ENCODE results near the gene TTC12. TPM values are rescaled to one million over a fixed set of nuclear protein-coding genes. Genes with fewer than 3 reads are reported as not detected.
A peak's percentile ranks its signal among the peaks of the same experiment; 100 is the strongest.

TTC12 gene
- total RNA-seq, 1 donor from 2014 or later: 28.2 TPM

DNA sequence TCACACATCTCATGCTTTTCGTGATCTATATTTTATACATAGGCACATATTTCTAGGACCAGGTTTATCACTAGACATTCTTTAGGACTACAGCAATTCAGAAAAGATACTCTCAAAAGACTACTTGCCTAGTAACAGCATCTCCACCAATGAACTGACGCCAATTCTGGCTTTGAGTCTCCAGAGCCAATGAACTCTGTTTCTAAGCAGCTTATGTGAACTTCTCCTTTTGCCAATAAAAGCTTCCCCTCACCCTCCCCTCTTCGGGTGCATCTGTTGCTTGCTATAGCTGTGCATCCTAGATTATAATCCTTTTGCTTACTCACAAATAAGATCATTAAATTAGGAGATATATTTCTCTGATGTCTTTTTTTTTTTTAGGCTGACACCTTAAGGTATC is 61.8 kb downstream of the TTC12 start:
- DNase-seq (ENCODE audit: low read depth): no peak

DNA sequence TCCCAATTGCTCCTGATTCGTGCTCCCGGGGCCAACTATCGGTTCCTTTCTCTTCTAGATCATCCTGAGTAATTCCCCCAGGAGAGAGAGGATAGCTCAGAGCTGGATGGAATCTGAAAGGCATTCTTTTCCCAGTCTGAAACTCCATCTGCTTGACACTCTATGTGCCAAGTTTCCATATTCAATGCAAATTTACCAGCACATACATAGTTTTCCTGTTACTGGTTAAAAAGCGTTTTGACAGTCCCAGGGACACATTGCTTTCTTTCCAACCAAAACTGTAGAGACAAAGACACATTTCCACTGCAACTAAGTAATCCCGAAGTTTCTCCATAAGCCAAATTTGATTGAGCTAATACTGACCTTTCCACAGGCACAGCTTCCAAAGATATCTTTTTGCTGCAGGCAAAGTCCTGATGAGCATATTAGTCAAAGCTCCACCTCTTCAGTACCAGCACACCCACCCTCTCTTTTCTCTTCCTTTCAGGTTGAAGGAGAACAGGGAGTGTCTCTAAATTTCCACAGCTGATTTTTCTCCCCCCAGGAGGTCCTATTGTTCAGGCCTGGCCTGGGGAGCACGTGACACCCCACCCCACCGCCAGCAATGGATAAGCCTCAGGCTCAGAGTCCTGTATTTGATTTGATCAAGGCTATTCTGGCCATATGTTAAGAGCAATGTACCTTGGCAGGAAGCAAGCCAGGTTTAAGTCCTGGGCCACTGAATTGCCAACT is 63.5 kb downstream of the TTC12 start:
- no peak for DNase-seq (ENCODE audit: low read depth)

DNA sequence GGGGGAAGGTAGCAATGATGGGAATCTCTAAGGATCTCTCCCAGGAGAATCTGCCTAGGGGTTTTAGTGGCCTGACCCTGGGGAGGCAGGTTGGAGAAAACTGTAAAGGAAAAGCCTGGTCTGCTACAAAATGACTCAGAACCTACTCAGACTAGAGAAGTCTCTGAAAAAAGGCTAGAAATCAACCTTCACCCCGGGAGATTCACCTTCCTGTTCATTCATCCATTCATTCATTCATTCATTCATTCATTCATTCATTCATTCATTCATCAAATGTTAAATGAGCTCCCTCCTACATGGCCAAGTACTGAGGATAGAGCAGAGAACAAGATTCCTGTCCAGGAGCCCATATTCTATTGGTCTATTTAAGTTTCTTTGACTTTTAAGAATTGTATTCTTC is 64.3 kb downstream of the TTC12 start:
- no peak for DNase-seq (ENCODE audit: low read depth)

DNA sequence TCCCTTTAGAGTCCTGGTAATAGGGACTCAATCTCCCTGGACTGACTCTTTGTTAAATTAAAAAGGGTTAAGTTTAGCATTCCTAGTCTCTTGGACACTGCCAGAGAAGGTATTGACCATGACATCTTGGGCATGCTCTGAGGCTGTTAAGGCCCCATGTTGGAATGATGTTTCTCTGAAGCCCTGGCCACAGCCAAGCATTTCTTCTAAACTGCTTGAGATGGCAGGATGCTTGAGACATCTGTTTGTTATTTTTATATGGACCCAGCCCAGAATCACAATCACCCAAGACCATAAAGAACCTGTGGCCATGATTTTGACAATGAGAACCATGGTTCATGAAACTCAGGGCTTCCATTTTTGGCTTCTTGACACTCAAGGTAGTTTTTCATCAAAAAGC is 67.7 kb downstream of the TTC12 start:
- DNase-seq (ENCODE audit: low read depth): no peak

DNA sequence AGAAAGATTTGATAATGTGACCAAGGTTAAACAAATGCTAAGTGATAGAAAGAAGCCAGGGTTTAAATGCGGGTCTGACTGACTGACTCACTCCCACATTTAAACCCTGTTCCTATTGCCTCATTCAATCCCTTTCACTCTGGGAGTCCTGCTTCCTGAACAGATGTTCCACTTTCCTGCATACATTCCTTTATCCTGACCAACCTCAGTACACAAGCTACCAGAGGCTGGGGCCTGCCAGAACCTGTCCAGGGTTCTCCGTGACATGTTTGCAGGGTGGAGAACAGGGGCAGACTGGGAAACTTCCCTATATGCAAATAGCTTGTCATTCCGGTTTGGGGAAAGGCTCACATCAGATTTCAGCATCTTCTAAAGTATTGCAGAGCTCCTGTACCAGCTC is 70.2 kb downstream of the TTC12 start:
- peak; percentile 49 for DNase-seq (ENCODE audit: low read depth)

DNA sequence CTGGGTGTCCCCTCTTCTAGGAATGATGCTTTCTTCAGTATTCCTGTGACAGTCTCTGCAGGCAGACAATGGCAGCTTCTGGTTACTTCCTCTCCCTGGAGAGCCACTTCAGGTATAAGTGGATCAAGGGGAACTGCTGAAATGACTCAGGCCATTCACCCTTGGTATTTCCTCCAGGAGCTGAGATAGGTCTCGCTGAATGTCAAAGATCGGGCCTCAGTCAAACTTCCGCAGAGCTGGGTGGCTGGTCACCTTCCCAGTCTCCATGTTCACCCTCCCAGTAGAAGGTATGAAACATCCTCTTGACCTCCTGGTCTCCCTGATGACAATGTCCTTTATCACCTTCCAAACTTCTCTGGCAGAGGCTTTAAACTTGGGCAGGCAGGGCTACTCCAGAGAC is 71.4 kb downstream of the TTC12 start:
- no peak for DNase-seq (ENCODE audit: low read depth)

DNA sequence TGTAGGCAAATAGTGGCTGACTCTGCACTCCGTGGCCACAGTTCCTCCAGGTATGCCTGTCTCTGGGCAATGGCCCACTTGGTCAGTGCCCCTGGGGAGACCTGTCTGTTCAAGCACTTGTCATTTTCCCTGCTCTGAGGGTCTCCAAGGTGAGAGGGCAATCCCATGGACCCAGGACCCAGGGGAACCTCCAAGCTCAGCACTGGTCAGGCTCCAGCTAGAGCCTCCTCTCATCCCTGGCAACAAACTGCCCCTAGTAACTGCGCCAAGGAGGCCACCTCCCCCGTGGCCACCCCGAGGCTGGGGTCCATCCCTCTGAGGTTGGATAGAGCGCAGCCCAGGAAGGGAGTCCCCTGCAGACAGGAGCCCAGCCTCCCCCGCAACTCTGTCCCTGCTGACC is 72.5 kb downstream of the TTC12 start:
- no peak for DNase-seq (ENCODE audit: low read depth)

DNA sequence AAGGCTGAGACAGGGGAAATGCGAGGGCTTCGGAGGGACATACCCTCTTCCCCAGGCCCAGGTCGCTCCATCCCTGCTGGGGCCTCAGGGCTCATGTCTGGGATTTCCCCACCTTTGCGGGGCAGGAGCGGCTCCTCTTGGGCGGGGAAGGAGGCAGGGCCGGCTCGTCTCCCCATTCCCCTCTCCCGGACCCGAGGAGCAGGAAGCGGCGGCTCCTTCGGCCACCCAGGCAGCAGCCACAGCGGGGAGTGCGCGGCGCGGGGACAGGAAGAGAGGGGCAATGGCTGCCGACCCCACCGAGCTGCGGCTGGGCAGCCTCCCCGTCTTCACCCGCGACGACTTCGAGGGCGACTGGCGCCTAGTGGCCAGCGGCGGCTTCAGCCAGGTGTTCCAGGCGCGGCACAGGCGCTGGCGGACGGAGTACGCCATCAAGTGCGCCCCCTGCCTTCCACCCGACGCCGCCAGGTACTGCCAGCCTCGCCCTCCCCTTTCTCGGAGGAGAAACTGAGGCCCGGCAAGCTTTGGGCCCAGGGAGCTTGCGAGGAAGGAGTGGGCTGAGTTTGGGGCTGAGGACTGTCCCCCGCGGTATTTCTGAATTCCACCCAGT is 73.3 kb downstream of the TTC12 start, which contains the start of gene ANKK1:
Gene ANKK1, plus strand, starts transcription at position 175 of the 607 bp plus-strand sequence. Its CDS starts 106 bp downstream, at position 281.
- no peak for DNase-seq (ENCODE audit: low read depth)

DNA sequence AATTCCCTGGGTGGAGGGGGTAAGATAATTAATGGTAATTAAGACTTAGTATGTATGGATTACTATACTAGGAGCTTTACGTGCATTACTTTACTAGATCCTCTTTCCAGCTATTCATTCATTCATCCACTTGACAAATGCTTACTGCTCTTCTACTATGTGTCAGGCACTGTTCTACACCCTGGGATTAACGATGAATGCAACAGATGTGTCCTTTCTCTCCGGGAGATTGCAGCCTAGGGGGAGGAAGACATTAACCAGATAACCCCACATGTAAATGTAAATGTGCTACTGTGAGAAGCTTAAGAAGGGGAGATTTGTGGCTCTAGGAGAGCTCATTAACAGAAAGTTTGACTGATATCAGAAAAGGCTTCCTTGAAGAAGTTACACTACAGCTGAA is 74.9 kb downstream of the TTC12 start:
- DNase-seq (ENCODE audit: low read depth): no peak

DNA sequence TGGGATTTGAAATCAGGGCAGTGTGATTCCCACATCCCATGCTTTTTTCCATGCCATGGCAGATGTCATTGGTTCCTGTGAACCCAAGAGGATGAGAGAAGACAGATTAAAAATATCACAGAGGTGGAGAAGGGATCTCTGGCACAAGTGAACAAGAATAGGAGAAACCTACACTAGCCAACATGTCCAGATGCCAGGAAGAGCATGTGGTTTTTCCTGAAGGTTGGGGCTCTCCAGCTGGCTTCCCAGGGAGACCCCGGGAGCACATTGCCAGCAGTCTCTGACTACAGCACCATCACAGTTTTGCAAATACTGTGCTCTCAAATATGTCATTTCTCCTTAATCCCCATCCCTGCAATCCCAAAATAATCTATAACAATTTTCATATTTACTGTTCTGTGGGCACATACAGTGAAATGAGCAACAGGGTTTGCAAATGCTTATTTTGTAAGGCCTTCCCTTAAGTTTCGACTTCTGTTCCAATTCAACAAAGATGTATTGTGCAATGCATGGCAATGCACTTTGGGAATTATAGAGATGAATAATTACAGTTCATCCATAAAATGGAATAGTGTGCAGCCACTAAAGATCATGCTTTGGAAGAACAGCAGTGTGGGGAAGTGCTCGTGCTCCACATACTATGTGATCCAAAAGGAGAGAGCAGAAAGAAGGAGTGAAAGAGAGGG is 78.0 kb downstream of the TTC12 start:
- DNase-seq (ENCODE audit: low read depth): no peak

DNA sequence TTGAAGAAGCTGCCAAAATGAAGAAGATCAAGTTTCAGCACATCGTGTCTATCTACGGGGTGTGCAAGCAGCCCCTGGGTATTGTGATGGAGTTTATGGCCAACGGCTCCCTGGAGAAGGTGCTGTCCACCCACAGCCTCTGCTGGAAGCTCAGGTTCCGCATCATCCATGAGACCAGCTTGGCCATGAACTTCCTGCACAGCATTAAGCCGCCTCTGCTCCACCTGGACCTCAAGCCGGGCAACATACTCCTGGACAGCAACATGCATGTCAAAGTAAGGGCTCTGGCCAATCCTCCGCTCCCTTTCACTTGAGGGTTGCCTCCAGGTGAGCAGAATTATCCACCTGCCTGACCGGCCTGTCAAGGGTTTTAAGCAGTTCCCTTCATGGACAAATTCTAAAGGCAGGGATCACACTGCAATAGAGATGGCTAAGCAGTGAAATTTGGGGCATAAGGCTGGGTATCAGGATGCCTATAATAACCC is 79.2 kb downstream of the TTC12 start:
- no peak for DNase-seq (ENCODE audit: low read depth)

DNA sequence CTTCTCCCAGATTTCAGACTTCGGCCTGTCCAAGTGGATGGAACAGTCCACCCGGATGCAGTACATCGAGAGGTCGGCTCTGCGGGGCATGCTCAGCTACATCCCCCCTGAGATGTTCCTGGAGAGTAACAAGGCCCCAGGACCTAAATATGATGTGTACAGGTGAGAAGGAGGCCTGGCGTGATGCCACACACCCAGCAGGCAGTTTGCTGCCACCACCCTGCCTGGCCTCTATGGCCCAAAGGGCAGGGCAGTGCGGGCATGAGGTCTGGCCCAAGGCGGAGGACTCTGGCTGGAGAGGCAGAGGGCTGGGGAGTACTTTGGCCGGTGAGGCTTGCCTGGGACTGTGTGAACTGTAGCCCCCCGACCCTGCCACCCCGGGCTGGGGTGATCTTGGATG is 80.5 kb downstream of the TTC12 start:
- DNase-seq (ENCODE audit: low read depth): no peak

DNA sequence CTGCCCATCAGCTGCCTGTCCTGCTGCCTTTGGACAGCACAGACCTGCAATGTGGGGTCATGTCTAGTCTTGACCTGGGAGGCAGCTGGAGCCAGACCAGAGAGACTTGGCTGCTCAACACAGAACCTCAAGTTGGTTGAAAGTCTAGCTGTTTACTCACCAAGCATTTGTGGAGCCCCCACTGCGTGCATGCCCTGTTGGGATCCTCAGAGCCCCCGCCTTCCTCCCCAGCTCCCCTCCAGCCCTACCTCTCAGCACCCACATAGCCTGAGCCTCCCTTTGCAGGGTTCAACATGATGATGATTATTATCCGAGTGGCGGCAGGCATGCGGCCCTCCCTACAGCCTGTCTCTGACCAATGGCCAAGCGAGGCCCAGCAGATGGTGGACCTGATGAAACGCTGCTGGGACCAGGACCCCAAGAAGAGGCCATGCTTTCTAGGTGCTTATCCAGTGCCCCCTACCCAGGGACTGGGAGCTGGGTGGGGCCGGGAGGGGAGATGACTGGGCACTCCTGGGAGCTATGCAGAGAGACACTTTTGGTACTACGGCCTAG is 81.5 kb downstream of the TTC12 start:
- DNase-seq (ENCODE audit: low read depth): no peak

DNA sequence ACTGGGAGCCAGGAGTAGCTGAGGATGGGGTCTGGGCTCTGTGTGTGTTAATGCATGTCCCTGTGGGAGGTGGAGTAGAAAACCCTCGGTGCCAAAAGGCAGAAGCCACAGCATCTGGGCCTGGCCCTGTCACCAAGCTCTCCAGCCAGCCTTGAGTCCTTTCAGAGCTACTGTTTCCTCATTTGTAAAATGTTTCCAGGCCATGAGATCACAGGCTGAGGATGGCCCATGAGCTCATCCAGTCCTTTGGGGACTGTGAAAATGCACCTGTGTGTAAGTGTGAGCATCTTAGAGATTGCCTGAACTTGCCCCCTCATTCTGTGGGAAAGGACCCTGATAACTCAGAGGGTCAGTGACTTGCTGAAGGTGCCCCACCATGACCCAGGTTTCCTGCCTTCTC is 82.3 kb downstream of the TTC12 start:
- DNase-seq (ENCODE audit: low read depth): no peak

DNA sequence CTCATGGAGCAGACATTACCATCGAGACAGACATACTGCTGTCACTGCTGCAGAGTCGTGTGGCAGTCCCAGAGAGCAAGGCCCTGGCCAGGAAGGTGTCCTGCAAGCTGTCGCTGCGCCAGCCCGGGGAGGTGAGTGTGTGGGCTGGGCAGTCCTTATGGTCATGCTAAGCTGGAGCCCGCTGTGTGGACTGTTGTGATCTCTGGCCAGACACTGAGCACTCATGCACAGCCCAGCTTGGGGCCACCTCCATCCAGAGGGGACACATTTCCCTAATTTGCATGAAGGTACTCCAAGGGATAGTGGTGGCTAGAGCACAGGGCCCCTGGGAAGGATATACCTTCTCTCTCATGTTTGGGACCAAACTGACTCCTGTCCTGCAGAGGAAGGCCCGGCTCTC is 82.8 kb downstream of the TTC12 start:
- no peak for DNase-seq (ENCODE audit: low read depth)

DNA sequence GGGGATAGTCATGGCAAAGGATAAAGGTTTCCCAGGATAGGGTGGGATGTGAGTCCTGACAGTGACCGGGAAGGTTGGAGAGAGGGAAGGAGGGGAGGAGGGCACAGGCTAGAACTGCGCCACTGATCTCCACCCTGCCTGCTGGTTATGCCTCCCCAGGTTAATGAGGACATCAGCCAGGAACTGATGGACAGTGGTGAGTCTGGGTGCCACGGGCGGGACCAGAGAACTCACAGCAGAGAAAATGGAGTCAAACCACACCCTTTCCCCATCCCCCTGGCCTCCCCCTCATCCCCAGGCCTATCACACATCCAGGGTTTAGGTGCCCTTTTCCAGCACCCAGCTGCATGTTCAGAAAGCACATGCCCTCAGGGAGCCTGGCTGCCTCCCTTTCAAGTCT is 83.4 kb downstream of the TTC12 start:
- DNase-seq (ENCODE audit: low read depth): no peak

DNA sequence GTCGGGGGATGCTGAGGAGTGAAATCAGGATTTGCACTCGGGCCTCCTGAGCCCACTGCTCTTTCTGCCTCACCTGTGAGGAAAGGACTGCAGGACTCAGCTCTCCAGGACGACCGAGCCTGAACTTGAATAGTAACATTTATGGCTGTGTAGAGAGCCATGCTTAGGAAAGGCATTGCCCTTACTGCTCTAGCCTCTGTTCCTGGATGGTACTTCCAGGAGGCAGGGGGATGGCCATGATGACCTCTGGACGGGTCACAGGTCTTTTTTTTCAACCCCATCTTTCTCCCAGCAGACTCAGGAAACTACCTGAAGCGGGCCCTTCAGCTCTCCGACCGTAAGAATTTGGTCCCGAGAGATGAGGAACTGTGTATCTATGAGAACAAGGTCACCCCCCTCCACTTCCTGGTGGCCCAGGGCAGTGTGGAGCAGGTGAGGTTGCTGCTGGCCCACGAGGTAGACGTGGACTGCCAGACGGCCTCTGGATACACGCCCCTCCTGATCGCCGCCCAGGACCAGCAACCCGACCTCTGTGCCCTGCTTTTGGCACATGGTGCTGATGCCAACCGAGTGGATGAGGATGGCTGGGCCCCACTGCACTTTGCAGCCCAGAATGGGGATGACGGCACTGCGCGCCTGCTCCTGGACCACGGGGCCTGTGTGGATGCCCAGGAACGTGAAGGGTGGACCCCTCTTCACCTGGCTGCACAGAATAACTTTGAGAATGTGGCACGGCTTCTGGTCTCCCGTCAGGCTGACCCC is 84.5 kb downstream of the TTC12 start:
- no peak for DNase-seq (ENCODE audit: low read depth)

DNA sequence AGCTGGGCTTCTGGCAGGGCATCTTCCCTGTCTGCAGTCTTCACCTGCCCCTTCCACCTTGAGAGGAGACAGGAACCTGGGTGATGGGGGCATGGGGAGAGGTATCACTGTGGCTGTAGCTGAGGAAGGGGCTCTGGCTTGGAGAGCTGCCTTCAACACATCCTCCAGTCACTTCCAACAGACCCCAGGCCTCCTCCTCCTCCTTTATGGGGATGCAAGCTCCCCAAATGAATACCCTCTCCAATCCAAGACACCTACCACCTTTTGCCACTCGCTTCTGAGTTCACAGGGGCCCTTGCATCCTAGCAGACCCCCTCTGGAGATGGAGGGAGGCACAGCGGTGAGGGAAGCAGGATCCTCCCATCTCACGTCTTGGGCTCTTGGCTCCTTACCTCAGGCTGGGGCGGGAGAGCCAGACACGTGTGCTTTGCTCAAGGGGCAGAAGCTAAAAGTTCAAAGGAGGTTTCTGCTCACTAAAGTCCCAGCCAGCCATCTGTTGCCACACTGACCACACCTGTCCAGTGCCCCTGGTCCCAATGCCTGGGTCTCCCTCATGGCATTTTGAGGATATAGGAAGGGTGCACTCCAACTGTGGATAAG is 86.3 kb downstream of the TTC12 start:
- DNase-seq (ENCODE audit: low read depth): no peak

DNA sequence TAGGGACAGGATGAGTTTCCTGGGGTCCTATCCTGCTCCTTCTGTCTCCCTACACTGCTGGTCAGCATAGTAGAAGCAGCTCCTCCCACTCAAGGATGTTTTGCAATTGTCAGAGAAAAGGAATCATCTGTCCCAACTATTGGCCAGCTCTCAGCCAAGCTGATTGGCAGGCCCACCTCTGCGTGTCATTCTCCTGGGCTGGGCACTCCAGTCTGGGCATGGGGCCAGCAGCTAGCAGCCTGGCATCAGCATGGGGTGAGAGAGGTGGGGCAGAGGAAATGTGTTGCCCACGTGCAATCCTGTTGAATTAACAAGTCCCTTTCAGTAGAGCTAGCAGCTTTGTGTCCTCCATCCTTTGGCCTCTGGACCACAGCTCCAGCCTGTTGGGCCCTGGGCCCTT is 87.3 kb downstream of the TTC12 start:
- peak; percentile 81 for DNase-seq (ENCODE audit: low read depth)

DNA sequence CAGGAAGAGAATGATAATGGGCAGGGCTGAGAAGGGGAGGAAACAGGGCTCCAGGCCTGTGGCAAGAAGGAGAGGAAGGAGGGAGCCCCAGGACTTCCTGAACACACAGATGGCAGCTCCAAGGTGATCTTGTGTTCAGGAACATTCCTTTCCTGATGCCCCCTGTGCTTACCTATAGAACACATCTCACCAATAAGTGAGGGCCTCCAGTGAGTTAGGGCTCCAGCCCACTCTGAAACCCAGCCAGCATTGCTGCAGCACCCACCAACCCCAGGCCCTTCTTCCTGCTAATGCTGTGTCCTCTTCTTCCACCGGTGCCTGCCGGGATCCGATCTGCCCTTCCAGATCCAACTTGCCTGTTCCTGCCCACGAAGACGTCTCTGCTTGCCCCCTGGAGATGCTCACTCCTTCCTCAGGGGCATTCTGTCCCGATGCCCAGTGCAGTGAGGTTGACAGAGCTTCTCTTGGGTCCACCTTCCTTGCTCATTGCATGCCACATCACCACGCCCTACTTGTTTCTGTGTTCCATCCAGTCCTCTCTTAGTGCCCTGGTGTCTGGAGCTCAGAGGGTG is 90.6 kb downstream of the TTC12 start:
- no peak for DNase-seq (ENCODE audit: low read depth)
